MM.1S (cell line): ENCODE data around the gene SRRT.

Source experiments
- EZH2 ChIP-seq: fragments of 300-600 bp; sonication (generic); optimal IDR thresholded peaks from 2 replicates; pipeline ENCODE3; 2017; ENCODE audit warnings: low read depth, mild to moderate bottlenecking, antibody characterized with exemption, low read length, mixed read lengths
- EZH2phosphoT487 ChIP-seq: fragments of 300-600 bp; sonication (generic); IDR thresholded peaks from 2 replicates; pipeline ENCODE4 v1.6.1; 2018; ENCODE audit warnings: antibody characterized with exemption, low read length
- TF ChIP-seq, protein P1 (sequence below): fragments of 300-600 bp; sonication (generic); IDR thresholded peaks from 2 replicates; pipeline ENCODE4 v1.5.1; 2016; ENCODE audit warnings: antibody characterized with exemption, low read length, mixed read lengths

GRCh38 chr7:100864263-100864845 is 10.5 kb upstream of the SRRT start:
- TF ChIP-seq EZH2 (no peak), EZH2phosphoT487 (no peak)
- TF ChIP-seq, protein P1, sequence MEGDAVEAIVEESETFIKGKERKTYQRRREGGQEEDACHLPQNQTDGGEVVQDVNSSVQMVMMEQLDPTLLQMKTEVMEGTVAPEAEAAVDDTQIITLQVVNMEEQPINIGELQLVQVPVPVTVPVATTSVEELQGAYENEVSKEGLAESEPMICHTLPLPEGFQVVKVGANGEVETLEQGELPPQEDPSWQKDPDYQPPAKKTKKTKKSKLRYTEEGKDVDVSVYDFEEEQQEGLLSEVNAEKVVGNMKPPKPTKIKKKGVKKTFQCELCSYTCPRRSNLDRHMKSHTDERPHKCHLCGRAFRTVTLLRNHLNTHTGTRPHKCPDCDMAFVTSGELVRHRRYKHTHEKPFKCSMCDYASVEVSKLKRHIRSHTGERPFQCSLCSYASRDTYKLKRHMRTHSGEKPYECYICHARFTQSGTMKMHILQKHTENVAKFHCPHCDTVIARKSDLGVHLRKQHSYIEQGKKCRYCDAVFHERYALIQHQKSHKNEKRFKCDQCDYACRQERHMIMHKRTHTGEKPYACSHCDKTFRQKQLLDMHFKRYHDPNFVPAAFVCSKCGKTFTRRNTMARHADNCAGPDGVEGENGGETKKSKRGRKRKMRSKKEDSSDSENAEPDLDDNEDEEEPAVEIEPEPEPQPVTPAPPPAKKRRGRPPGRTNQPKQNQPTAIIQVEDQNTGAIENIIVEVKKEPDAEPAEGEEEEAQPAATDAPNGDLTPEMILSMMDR, result no peak
